ENCODE measurements around the gene RCAN1. TPM values are rescaled to one million over a fixed set of nuclear protein-coding genes. Genes with fewer than 3 reads are reported as not detected.

Gene RCAN1
- total RNA-seq, 4 donors from 2014 or later = 8.7 to 27.5 (median 22.8) TPM

DNA sequence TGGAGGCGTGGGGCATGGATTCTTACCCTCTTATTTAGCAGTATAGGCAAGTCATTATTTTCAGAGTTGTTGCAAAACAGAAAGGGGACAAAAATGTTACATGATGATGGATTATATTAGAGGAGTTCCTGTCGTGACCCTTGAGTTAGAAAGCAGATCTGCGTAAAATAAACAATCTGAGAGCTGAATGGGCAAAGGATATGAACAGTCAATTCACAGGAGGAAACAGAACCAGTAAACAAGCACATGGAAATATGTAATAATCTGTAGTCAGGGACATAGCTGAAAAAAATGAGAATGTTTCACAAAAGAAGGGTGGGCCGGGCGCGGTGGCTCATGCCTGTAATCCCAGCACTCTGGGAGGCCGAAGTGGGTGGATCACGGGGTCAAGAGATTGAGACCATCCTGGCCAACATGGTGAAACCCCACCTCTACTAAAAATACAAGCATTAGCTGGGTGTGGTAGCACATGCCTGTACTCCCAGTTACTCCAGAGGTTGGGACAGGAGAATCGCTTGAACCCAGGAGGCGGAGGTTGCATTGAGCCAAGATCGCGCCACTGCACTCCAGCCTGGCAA lies 20.9 kb downstream of the RCAN1 start:
- 76% methylated on average over 12 of the region's 12 CpGs for WGBS
- H3K4me3 ChIP-seq = no peak overlapping the region
- no peak overlapping the region for H3K27ac ChIP-seq
- H3K9me3 ChIP-seq = no peaks in the 10 kb centered on the region
- H3K27me3 ChIP-seq = no peaks in the 10 kb centered on the region
- TF ChIP-seq EP300 (IDR thresholded peaks at IDR 0.05) (no peak), POLR2A (IDR thresholded peaks at IDR 0.05) (no peak), POLR2AphosphoS5 (IDR thresholded peaks at IDR 0.05) (no peak)
- TF ChIP-seq, protein P1, sequence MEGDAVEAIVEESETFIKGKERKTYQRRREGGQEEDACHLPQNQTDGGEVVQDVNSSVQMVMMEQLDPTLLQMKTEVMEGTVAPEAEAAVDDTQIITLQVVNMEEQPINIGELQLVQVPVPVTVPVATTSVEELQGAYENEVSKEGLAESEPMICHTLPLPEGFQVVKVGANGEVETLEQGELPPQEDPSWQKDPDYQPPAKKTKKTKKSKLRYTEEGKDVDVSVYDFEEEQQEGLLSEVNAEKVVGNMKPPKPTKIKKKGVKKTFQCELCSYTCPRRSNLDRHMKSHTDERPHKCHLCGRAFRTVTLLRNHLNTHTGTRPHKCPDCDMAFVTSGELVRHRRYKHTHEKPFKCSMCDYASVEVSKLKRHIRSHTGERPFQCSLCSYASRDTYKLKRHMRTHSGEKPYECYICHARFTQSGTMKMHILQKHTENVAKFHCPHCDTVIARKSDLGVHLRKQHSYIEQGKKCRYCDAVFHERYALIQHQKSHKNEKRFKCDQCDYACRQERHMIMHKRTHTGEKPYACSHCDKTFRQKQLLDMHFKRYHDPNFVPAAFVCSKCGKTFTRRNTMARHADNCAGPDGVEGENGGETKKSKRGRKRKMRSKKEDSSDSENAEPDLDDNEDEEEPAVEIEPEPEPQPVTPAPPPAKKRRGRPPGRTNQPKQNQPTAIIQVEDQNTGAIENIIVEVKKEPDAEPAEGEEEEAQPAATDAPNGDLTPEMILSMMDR (IDR thresholded peaks at IDR 0.05) = no peak
- no peaks in the 10 kb centered on the region for H3K36me3 ChIP-seq
- H3K4me1 ChIP-seq = peaks cover 29% of the 10 kb centered on the region
- no peak for DNase-seq (ENCODE audit: low spot score in 2 of 2)

DNA sequence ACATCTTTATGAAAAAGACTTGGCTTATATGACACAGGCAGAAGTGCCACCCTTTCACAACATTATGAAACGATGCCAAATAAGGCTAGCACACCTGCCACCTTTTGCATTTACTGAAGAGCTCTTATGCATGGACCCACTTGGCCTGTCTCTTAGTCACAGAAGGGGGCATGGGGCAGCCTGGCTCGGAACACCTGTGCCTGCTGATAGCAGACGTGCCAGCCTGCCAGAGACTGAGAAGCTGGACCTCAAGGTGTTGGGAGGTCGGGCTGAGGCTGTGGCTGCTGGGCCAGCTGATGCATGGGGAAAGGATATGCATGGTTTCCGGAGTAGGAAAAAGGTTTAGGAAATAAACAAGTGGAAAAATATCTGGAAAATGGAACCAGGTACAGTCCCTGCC lies 21.5 kb downstream of the RCAN1 start:
- no peaks in the 10 kb centered on the region for H3K27me3 ChIP-seq
- no peak for DNase-seq (ENCODE audit: low spot score in 2 of 2)

DNA sequence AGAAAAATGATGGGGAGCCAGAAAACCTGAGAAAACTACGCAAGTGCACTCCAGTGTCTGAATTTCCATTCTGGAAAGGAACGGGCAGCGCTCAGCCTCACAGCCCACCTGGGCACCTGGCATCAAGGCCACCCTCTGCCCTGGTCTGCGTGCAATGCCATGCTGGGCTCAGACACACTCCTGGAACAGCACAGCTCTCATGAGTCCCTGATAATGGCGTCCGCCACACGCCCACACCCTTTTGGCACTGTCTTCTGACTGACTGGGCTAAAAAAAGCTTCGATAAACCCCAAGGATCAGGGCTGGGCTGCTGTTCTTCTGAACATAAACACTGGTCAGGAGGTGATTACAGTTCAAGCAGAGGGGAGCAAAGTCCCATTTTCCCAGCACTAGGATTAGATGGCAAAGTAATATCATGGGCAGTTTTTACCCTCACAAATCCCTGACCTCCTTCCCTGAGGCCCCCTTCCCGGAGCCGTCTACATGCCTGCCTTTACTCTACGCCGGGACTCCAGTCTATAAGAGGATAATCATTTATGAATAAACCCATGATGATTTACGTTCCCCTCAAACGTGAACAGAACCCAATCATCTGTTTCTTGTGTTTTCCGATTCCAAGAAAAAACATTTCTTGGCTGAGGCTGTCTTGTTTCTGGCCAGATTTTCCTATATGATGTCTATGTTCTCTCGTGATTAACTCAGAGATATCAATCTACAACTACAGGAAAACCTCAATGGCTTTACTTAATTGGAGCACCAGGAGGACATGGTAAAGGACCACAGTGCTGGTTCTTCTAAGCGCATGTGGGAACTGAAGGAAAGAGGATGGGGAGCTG lies 22.6 kb downstream of the RCAN1 start:
- Histone ChIP-seq H3K4me1 (peaks cover 29% of the 10 kb centered on the region), H3K9me3 (no peaks in the 10 kb centered on the region), H3K36me3 (no peaks in the 10 kb centered on the region), H3K27ac (no peak overlapping the region), H3K4me3 (no peak overlapping the region), H3K27me3 (no peaks in the 10 kb centered on the region)
- TF ChIP-seq POLR2A (IDR thresholded peaks at IDR 0.05) = no peak
- TF ChIP-seq POLR2AphosphoS5 (IDR thresholded peaks at IDR 0.05) = no peak
- TF ChIP-seq EP300 (IDR thresholded peaks at IDR 0.05) = no peak
- TF ChIP-seq, protein P1 (IDR thresholded peaks at IDR 0.05) = no peak
- no peak for DNase-seq (ENCODE audit: low spot score in 2 of 2)
- WGBS = 45% methylated on average over 16 of the region's 17 CpGs

More for the DNA sequence above, 21.5 kb downstream of the RCAN1 start:
- Histone ChIP-seq H3K9me3 (no peaks in the 10 kb centered on the region), H3K27ac (no peak overlapping the region), H3K36me3 (no peaks in the 10 kb centered on the region), H3K4me3 (no peak overlapping the region), H3K4me1 (peaks cover 29% of the 10 kb centered on the region)
- WGBS = 88% methylated on average over 5 of the region's 5 CpGs
- TF ChIP-seq EP300 (IDR thresholded peaks at IDR 0.05) = no peak
- no peak for TF ChIP-seq POLR2AphosphoS5 (IDR thresholded peaks at IDR 0.05)
- no peak for TF ChIP-seq POLR2A (IDR thresholded peaks at IDR 0.05)
- TF ChIP-seq, protein P1 (IDR thresholded peaks at IDR 0.05) = no peak

DNA sequence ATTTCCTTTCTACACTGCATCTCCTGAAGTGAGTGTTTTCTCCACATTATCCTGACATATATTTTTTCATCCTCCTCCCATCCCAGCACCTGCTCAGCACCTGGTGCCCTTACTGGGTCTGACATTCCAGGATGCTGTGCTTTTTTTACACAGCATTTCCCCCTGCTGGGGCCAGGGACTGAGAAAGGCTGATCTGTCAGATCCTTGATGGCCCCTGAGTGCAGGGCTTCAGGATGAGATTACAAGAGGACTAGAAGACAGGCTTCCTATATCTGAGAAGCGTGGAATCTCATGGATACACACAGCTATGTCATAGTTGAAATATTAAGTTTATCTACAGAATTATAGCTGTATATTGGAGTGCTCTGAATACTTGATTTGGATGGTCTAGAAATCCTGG lies 24.4 kb downstream of the RCAN1 start:
- WGBS = 100% methylated on average over 1 of the region's 1 CpG
- TF ChIP-seq EP300 (IDR thresholded peaks at IDR 0.05) = no peak
- TF ChIP-seq POLR2A (IDR thresholded peaks at IDR 0.05) = no peak
- no peak for TF ChIP-seq POLR2AphosphoS5 (IDR thresholded peaks at IDR 0.05)
- TF ChIP-seq, protein P1 (IDR thresholded peaks at IDR 0.05) = no peak
- Histone ChIP-seq H3K4me3 (no peak overlapping the region), H3K27me3 (no peaks in the 10 kb centered on the region), H3K4me1 (peaks cover 29% of the 10 kb centered on the region), H3K36me3 (no peaks in the 10 kb centered on the region), H3K9me3 (no peaks in the 10 kb centered on the region), H3K27ac (no peak overlapping the region)
- no peak for DNase-seq (ENCODE audit: low spot score in 2 of 2)

DNA sequence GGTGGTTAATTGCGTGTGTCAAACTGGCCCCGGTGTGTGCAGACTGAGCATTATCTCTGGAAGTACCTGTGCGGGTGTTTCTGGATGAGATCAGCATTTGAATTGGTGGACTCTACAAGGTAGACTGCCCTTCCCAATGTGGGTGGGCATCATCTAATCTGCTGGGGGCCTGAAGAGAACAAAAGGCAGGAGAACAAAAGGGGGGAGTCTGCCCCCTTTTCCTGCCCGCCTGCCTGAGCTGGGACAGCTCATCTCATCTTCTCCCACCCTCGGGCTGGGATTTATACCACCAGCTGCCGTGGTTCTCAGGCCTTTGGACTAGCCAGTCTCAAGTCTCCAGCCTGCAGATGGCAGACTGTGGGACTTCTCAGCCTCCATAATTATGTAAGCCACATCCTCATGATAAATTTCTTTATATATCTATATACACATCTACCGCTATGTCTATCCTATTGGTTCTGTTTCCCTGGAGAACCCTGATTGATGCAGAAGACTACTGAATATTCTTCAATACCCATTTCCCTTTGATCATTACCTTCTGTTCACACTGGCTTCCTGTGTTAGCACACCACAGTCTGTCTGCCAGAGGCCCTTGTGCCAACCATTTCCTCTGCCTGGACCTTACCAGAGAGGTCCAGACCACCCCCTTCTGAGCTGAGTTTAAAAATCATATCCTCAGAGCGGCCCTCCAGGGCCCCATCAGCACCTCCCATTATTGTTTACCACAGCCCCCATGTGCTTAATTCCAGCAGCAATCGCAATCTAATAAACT lies 25.2 kb downstream of the RCAN1 start:
- H3K9me3 ChIP-seq = no peaks in the 10 kb centered on the region
- DNase-seq (ENCODE audit: low spot score in 2 of 2) = no peak
- H3K36me3 ChIP-seq = no peaks in the 10 kb centered on the region
- WGBS = 93% methylated on average over 9 of the region's 9 CpGs
- H3K4me1 ChIP-seq = peaks cover 27% of the 10 kb centered on the region
- no peak for TF ChIP-seq POLR2AphosphoS5 (IDR thresholded peaks at IDR 0.05)
- no peak for TF ChIP-seq EP300 (IDR thresholded peaks at IDR 0.05)
- TF ChIP-seq POLR2A (IDR thresholded peaks at IDR 0.05) = no peak
- TF ChIP-seq, protein P1 (IDR thresholded peaks at IDR 0.05) = no peak
- H3K4me3 ChIP-seq = no peak overlapping the region
- H3K27me3 ChIP-seq = no peaks in the 10 kb centered on the region
- H3K27ac ChIP-seq = no peak overlapping the region

Data from suprapubic skin (tissue), 4 donors.